Stomach (tissue), 4 donors: Measurements from ENCODE around the gene NUSAP1.

Experiments used
- EP300 ChIP-seq: sonication (generic); formaldehyde crosslinking; IDR thresholded peaks from one replicate; pipeline ENCODE4 v1.6.1; 2017; ENCODE audit warnings: antibody characterized with exemption
- POLR2A ChIP-seq, 4 donors: fragments of 450-650 bp; IDR thresholded peaks; one replicate each; pipeline ENCODE4 v1.6.1; 2016; ENCODE audit warnings: antibody characterized with exemption in 4 of 4, control low read depth in 2 of 4, mild to moderate bottlenecking in 1 of 4, moderate library complexity in 1 of 4
- TF ChIP-seq, protein P1 (sequence below), 7 experiments: fragments of 450-650 bp in 4 of 7; fragments of 200-600 bp in 3 of 7; sonication (generic) in 3 of 7; IDR thresholded peaks; one replicate each; pipeline ENCODE4 v1.5.1; 2016 to 2019; ENCODE audit warnings: antibody characterized with exemption in 7 of 7, control low read depth in 2 of 7, mild to moderate bottlenecking in 1 of 7

GRCh38 chr15:41408234-41408641 lies 75.6 kb downstream of the NUSAP1 start:
- TF ChIP-seq, protein P1, sequence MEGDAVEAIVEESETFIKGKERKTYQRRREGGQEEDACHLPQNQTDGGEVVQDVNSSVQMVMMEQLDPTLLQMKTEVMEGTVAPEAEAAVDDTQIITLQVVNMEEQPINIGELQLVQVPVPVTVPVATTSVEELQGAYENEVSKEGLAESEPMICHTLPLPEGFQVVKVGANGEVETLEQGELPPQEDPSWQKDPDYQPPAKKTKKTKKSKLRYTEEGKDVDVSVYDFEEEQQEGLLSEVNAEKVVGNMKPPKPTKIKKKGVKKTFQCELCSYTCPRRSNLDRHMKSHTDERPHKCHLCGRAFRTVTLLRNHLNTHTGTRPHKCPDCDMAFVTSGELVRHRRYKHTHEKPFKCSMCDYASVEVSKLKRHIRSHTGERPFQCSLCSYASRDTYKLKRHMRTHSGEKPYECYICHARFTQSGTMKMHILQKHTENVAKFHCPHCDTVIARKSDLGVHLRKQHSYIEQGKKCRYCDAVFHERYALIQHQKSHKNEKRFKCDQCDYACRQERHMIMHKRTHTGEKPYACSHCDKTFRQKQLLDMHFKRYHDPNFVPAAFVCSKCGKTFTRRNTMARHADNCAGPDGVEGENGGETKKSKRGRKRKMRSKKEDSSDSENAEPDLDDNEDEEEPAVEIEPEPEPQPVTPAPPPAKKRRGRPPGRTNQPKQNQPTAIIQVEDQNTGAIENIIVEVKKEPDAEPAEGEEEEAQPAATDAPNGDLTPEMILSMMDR (IDR thresholded peaks at IDR 0.05): no peak
- TF ChIP-seq POLR2A (IDR thresholded peaks at IDR 0.05): no peak
- no peak for TF ChIP-seq EP300
